Central memory CD4-positive, alpha-beta T cell (primary cell): ENCODE results near the gene CFAP20DC.
"Not testable (repeated sequence)": the region's sequence is repeated elsewhere in the genome, so short reads cannot be mapped to it uniquely, and the experiment has no call there.

ENCODE experiments used
- DNase-seq: peaks from one replicate; pipeline ENCODE4 v3.0.0; 2022

The CFAP20DC gene

DNA sequence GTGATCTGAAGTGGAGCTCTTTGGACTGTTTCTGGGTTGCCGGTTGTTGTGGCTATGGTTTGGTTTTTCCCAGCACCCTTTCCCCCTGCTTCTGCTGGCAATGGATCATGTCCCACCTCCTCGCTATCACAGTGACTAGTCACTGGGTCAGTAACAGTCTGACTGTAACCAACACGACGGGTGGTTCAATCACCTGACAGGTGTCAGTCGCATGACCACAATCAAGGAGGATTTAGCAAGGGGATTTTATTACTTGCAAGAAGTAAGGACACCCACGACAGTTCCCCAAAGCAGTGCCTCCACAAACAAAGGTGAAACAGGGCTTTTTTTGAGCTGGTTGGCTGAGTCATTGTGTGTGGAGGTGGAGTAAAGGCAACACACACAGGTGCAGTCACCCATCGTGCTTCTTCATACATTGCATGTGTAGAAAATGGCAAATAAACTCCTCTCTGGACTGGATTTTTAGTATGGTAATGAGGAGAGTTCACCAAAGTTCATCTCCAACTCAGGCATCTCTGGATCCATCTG, 324.4 kb downstream of the CFAP20DC start:
- no peak for DNase-seq

DNA sequence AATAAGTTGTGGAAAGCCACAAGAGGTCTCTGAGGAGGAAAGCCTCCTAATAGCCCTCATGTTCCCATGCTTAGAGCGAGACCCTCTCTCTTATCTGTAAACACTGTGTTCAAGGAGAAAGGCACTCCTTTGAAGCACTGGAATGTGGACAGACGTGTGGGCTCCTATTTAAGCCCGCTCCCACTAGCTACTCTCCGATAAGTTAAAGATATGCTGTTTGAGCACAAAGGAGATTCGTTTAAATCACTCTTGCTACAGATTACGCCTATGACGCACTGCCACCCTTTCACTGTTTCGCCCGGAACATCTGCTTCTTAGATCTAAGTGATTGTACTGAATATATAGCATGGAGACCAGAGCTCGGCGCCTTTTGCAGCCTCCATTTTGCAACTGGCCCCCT, 325.5 kb downstream of the CFAP20DC start:
- no peak for DNase-seq

DNA sequence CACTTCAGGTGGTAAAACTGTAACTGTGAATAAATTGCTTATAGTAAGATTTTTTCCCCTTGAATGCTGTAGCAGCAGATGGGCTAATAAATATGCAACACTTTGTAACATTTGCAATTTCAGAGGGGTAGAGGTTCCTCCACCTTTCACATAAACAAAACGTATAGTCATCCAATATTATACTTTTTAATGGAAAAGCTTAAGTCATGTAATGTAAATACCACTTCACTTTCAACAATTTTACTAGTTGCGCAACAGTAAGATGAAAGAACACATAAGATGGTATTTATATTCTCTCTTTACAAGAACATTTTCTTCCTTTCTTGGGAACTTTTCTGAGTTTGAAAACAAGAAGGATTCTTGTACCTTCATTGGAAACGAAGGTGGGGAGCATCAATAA, 326.7 kb downstream of the CFAP20DC start:
- no peak for DNase-seq

DNA sequence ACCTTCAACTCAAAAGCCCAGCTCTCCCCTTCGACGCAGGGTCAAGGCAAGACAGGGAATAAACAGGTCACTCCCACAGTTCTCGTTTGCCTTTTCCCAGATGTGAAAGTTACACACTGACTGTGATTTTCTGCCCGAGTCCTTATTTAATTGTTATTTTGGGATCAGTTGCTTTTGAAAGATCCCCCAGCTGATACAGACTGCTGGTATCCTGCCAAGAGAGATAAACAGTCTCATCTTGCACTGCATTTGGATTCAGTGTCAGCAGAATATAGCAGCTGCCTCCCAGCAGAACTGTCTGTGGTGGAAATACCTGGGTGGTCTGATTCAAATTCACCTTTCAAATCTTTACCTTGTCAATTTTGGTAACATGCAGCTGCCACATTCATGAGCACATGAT, 327.3 kb downstream of the CFAP20DC start:
- DNase-seq: no peak

DNA sequence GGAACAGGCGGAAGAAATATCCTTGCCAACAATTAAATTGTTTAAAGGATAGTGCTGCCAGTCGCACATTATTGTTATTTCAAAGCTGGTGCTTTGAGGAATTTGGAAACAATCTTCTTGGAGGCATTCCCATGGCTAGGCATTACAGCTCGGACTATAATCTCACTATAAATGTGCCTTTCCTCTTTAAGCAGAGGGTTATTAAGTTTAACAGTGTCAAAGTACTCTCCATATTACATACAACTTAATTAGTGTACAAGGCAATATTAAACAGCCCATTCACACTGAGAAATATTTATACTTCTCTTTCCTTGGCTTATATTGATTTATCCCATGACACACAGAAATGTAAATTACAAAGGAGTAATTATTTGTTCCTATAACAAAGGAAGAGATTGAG, 329.3 kb downstream of the CFAP20DC start:
- no peak for DNase-seq

DNA sequence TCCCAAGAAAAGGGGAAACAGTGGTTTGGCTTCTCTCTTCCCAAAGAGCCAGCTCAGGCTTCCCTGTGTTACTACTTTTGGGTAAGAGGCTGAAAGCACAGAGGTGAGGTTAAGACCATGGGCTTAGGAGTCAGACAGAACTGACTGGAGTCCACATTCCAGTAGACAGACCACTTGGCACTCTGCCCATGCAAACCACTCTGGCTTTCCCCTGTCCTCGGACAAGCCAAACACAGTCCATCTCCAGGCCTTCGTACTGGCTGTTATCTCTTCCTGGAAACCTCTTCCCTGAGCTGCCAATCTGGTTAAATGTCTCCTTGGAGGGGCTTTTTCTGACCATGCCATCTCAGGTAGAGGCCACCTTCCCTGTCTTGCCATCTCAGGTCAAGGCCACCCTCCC, 330.1 kb downstream of the CFAP20DC start:
- no peak for DNase-seq

DNA sequence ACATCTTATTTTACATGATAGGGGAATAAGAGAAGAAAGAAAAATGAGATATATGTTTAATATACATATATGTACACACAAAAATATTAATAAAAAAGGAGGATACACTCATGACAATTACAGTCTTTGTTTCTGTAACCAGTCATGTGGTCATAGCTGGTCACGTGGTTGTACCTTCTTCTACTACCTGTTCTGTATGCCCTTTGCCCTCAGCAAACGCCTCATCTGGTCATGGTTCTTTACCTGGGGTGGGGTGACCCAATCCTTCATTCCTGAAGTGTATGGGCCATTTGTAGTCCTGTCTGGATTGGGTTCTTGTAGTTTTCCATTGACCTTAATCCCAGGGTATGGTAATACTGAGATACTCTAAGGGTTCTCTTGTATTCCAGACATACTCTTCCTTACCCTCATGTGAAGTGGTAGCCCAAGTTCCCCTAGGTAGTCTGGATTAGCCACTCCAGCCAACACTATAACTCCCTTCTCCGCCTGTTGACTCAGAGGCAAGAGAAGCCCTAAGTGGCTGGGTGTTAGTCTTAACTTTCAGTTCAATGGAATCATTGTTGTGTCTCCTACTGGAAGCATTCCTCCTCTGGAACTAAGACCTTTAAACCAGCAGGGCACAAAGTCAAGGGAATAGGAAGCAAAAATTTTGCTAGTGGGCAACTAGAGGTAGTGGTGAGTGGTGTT, 336.0 kb downstream of the CFAP20DC start:
- DNase-seq: no peak

DNA sequence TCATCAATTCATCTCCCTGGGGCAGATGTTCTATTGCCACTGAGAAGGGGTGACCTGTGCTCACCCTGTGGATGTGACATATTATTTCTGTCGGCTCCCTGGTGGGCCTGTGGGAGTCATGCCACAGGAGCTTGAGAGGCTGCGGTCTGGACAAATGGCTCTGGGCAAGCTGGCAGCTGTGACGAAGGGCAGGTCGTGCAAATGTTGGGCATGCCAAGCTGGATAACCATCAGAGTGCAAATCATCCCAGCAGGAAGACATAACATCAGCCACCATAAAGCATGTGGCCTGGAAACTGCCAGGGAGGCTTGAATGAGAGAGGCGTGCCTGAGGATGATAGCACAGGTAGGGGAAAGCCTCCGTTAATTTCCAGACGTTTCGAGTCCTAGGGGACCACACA, 338.0 kb downstream of the CFAP20DC start:
- no peak for DNase-seq

DNA sequence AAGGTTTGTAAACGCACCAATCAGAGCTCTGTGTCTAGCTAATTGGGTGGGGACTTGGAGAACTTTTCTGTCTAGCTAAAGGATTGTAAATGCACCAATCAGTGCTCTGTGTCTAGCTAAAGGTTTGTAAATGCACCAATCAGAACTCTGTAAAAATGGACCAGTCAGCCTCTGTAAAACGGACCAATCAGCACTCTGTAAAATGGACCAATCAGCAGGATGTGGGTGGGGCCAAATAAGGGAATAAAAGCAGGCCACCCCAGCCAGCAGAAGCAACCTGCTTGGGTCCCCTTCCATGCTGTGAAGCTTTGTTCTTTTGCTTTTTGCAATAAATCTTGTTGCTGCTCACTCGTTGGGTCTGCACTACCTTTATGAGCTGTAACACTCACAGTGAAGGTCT, 340.8 kb downstream of the CFAP20DC start:
- not testable (repeated sequence) for DNase-seq

DNA sequence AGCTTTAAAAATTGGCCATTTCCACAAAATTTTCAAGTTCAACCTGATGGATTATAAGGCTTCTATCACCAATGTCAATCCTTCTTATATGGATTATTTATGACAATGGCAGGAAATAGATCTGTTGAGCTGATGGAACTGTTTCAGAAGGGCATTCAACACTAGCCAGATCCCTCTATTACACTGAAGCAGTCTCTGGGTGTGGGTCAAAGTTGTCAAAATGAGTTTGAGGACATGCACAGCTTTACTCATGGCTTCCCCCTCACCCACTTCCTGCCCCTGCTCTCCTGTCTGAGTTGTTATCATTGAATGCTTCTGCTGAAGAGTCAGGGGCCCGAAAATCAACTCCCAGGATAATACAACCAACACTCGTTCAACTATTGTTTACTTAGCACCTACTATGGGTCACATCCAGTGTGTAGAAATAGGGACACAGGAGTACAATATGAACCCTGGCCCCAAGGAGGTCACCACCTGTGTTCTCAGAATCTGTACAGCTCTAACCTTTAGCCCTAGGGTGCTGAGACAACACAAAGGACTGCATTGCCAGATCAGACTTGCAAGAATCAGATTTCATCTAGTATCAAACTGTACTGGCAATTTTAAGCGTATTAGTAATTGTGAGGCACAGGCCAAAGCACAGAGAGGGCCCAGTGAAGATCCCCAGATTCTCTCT, 341.6 kb downstream of the CFAP20DC start:
- no peak for DNase-seq

DNA sequence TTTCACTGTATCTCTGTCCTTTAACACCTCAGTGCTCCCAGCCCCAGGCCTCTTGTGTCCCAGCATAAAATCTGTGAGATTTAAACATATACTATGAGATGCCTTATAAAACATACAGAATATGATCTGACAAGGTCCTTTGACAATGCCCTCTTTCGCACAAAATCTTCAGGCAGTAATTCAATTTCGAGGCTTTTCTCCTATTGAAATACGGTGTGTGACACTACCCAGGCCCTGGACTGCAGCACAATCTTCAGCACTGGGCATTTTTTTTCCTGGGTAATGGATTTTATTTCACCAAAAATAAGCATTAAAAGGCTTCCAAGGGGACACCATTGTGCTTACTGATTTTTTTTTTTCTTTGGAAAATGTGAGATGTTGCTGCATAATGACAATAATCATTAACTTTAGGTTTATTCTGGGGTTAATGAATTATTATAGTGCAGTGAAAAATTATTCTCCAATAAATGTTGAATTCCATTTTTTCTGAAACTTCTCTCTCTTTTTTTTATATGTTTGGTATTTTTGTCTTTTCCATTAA, 342.4 kb downstream of the CFAP20DC start:
- DNase-seq: no peak

DNA sequence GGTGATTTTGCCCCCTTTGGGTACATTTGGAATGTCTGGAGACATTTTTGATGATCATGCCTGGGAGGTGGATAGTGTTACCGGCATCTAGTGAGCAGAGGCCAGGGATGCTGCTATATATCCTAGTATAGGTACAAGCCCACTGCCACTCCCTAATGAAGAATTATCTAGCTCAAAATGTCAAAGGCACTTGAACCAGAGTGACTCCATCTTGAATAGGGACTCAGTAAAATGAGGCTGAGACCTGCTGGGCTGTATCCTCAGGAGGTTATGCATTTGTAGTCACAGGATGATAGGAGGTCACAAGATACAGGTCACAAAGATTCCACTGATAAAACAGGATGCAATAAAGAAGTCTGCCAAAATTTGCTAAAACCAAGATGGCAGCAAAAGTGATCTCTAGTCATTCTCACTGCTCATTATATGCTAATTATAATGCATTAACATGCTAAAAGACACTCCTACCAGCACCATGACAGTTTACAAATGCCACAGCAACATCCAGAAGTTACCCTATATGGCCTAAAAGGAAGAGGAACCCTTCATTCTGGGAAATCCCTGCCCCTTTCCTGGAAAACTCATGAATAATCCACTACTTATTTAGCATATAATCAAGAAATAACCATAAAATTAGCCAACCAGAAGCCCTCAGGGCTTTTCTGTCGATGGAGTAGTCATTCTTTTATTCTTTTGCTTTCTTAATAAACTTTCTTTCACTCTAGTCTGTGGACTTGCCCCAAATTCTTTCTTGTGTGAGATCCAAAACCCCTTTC, 343.2 kb downstream of the CFAP20DC start:
- DNase-seq: no peak

DNA sequence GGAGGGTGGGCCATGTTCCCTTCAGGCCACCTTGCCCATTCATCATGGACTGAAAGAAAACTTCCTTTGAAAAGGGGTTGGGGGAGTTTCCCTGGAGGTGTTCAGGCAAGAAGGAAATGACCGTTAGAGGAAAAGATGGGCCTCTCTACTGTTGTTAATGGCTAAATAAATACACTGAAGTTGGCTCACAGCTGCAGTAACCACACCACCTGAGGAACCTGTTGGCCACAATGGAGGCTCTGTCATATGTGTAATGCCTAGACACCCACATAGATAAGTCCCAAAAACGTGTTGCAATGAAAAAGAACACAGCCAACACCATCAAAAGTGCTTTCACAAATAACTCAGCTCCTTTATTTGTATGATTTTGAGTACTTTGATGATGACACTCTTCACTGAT, 345.1 kb downstream of the CFAP20DC start:
- DNase-seq: no peak

DNA sequence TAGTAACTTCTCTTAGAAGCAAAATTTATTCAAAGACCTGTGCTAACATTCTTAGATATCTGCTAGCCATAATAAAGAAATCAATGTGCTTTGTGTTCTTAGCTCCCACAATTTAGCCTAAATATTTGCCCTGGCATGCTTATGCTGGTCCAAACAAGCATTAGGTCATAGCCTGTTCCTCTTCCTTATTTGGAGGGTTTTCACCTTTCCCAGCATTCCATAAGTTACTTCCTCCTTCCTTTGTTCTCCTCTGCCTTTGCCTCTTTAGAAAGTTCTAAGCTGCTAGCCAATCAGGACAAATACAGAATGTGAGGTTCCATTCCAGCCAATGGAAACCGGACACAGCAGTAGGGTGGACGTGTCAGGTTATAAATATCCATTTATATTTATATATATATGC, 345.5 kb downstream of the CFAP20DC start:
- not testable (repeated sequence) for DNase-seq

DNA sequence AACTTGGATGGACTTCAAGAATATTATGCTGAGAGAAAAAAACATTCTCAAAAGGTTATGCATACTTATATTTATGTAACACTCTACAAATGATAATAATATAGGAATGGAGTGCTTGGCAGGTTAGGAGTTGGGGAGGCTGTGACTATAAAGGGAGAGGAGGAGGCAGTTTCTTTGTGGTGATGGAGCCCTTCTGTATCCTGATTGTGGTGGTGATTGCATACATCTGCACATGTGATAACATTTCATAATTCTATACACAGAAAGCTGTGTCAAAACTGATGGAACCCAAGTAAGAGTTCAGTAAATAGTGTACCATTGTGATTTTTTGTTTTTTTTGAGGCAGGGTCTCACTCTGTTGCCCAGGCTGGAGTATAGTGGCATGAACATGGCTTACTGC, 351.6 kb downstream of the CFAP20DC start:
- no peak for DNase-seq

DNA sequence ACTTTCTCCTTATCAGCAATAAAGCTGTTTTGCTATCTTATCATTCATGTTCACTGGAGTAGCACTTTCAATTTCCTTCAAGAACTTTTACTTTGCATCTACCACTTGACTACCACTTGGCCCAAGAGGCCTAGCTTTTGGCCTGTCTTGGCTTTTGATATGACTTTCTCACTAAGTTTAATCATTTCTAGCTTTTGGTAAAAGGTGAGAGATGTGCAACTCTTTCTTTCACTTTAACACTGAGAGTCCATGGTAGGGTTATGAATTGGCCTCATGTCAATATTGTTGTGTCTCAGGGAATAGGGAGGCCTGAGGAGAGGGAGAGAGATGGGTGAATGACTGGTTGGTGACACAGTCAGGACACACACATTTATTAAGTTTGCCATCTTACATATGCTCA, 352.3 kb downstream of the CFAP20DC start:
- no peak for DNase-seq

DNA sequence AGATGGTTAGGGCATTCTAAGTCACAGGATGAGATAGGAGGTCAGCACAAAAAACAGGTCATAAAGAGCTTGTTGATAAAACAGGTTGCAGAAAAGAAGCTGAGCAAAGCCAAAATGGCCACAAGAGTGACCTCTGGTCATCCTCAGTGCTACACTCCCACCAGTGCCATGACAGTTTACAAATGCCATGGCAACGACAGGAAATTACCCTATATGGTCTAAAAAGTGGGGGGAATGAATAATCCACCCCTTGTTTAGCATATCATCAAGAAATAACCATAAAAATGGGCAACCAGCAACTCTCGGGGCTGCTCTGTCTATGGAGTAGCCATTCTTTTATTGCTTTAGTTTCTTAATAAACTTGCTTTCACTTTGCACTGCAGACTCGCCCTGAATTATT, 353.0 kb downstream of the CFAP20DC start:
- not testable (repeated sequence) for DNase-seq

DNA sequence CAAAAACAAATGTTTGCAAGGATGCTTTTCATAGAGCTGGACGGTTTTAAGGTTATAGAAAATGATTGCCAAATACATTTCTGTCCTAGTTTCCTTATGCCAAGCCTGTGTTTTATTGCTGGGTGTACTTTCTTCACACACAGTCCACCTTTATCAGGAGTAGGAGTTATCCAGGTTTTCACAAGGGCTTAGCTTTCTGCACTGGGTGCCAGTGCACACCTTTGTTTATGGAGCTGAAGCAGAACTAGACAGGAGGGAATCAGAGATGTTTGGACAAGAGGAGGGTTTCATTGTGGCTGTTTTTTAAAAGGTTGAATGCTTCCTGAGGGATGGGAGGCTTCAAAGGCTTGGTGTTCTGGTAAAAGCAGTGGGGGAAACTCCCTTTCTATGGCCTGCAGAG, 353.7 kb downstream of the CFAP20DC start:
- no peak for DNase-seq

DNA sequence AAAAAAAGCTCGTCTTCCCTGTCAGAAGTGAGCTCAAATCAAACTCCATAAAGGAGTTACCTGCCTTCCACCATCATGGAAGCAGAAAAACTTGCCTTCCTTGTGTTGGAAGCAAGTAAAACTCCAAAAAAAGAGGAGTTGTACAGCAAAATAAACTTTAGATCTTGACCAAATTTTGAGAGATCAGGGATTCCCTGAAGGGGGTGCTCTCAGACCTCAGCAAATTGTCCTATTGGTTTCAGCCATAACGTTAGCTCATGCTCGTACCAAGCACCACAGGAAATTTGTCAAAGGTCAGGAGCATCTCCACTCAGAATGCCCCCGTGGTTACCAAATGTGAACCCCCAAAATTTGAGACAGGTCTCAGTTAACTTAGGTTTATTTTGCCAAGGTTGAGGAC, 354.5 kb downstream of the CFAP20DC start:
- not testable (repeated sequence) for DNase-seq

DNA sequence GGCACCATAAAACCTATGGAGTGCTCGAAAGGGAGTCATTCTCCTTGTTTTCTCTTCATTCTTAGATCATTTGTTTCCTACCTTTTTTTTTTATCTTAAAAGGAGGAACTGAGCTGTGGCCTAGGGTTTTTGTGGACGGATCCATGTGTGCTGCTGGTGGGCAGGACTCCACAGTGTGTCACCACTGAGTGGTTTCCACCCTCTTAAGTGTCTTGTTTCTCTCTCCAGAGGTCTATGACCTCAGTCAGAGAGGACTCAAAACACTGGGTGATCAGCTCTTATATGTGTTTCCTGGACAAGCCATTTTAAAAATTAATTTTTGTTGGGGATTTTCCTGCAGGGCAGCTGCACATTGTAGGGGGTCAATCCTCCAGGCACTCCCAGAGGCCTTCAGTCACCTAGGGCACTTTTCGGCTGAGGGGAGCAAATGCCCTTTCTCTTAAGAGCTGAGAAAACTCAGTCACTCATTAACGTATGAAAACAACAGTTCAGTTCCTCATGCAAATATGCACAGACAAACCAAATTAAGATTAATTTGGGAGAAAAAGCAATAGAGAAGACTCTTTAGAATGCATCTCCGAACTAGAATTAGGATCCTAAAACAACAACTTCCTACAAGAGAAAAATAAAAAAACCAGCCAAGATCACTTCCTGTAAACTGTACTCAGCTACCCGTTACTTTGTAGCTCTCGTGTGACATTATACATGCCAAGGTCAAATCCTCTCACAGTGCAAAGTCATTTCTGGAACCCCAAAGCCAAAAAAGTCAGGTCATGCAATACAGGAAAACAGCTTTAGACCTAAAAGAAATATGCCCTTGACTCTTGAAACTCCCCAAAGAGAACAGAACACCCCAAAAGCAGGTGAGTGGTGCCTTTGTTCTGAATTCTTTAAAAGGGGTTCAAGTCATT, 355.6 kb downstream of the CFAP20DC start:
- DNase-seq: no peak

DNA sequence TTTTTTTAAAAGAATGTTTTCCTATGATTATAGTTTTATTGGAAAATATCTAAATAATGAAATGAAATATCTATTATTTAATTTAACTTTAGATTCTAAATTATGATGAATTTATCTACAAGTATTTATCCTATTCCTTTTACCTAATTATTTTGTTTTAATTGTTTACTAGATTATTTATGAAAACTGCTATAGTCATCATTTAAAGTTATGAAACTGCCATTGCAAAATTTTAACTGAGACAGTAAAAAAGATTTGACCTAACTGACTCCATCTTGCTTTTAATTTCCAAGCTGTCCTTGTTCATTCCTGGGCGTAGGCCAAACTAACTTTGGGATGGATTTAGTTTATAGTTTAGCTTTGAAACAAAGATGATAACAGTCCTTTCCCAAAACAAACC, 357.3 kb downstream of the CFAP20DC start:
- no peak for DNase-seq
